ENCODE results near the gene KLHL22. TPM values are rescaled to one million over a fixed set of nuclear protein-coding genes. Genes with fewer than 3 reads are reported as not detected.

The KLHL22 gene
- total and polyA plus RNA-seq, 2 of the 13 experiments (the other 11 are each of a cell fraction or from before 2014, with no cell fraction given): 10.9 to 14.8 TPM

GRCh38 chr22:20399866-20400605 lies 95.6 kb downstream of the KLHL22 start:
- POLR2A ChIA-PET: no interaction called here

DNA sequence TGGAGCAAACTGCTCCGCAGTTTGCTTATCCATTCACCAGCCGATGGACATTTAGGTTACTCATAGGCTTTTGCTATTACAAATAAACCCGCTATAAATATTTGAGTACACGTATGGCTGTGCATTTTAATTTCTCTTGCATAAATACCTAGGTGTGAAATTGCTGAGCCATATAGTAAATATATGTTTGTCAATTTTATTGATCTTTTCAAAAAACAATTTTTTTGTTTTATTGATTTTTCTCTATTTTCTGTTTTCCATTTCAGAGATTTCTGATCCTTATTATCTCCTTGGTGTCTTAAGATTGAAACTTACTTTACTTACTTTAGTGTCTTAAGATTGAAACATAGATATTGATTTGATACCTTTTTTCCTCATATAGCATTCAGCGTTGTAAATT lies 97.2 kb downstream of the KLHL22 start:
- Histone ChIP-seq H3K9me3 (ENCODE audit: low read length) (no peaks in the 10 kb centered on the region), H3K4me1 (ENCODE audit: insufficient read depth, low read length) (peaks cover 36% of the 10 kb centered on the region), H3K27ac (ENCODE audit: extremely low read length, insufficient read depth, low read length) (no peak overlapping the region), H3K9ac (ENCODE audit: insufficient read depth, low read depth, low read length) (no peak overlapping the region), H3K79me2 (ENCODE audit: insufficient read depth, low read length) (peaks cover 2% of the 10 kb centered on the region), H2AFZ (ENCODE audit: low read length) (no peak overlapping the region), H4K20me1 (ENCODE audit: insufficient read depth, low read length) (no peaks in the 10 kb centered on the region), H3K4me3 (replicated peaks in 1 of 3; ENCODE audit: insufficient read depth in 1 of 3, low read depth in 2 of 3, low read length in 3 of 3) (no peak overlapping the region), H3K27me3 (ENCODE audit: control insufficient read depth in 1 of 2, insufficient read depth in 2 of 2, low read length in 2 of 2) (no peaks in the 10 kb centered on the region), H3K36me3 (replicated peaks in 1 of 2; ENCODE audit: control insufficient read depth in 1 of 2, insufficient read depth in 2 of 2, low read length in 2 of 2) (peaks cover 5 to 18% of the 10 kb centered on the region in 2 experiments; a peak in 4 of 5 replicates), H3K4me2 (ENCODE audit: low read depth, low read length) (no peak overlapping the region)
- intact Hi-C loops (cut with micrococcal nuclease; ENCODE audit: unreplicated experiment) (no loop called here), in situ Hi-C loops (cut with HindIII; ENCODE audit: extremely low pct_ligation_motif_present, low pct_unique_long_range_greater_than_20kb) (no loop called here)
- ChIA-PET POLR2A (no interaction called here), CTCF (ENCODE audit: low intra/inter-chr PET ratio, low total read pairs) (no interaction called here)
- 97% methylated on average over 5 of the region's 5 CpGs for WGBS (ENCODE audit: low lambda C conversion rate)
- DNase-seq (ENCODE audit: low spot score) (no peak), FAIRE-seq (no peak), ATAC-seq (no peak)
- BruUV-seq (replicated peaks): no TSS peak
- TF ChIP-seq NR1H2 (CRISPR knock-in tag; IDR thresholded peaks at IDR 0.05; ENCODE audit: borderline replicate concordance, low read depth) (no peak), PREB (CRISPR knock-in tag; IDR thresholded peaks at IDR 0.05) (no peak), KAT2B (IDR thresholded peaks at IDR 0.05; ENCODE audit: borderline replicate concordance, low read depth, low read length) (no peak), ZNF138 (CRISPR knock-in tag; IDR thresholded peaks at IDR 0.05; ENCODE audit: low read depth) (no peak), ZNF331 (CRISPR knock-in tag; IDR thresholded peaks at IDR 0.05) (no peak), HOXA3 (CRISPR knock-in tag; IDR thresholded peaks at IDR 0.05) (no peak), SNAPC2 (CRISPR knock-in tag; IDR thresholded peaks at IDR 0.05) (no peak), RXRA (CRISPR knock-in tag; IDR thresholded peaks at IDR 0.05) (no peak)
- TF ChIP-seq, protein P1, sequence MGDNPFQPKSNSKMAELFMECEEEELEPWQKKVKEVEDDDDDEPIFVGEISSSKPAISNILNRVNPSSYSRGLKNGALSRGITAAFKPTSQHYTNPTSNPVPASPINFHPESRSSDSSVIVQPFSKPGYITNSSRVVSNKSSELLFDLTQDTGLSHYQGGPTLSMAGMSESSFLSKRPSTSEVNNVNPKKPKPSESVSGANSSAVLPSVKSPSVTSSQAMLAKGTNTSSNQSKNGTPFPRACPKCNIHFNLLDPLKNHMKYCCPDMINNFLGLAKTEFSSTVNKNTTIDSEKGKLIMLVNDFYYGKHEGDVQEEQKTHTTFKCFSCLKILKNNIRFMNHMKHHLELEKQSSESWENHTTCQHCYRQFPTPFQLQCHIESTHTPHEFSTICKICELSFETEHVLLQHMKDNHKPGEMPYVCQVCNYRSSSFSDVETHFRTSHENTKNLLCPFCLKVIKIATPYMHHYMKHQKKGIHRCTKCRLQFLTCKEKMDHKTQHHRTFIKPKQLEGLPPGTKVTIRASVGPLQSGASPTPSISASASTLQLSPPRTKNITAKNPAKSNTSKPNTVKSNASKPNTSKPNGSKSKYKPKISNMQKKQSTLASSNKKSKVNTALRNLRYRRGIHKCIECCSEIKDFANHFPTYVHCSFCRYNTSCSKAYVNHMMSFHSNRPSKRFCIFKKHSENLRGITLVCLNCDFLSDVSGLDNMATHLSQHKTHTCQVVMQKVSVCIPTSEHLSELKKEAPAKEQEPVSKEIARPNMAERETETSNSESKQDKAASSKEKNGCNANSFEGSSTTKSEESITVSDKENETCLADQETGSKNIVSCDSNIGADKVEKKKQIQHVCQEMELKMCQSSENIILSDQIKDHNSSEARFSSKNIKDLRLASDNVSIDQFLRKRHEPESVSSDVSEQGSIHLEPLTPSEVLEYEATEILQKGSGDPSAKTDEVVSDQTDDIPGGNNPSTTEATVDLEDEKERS (CRISPR knock-in tag; IDR thresholded peaks at IDR 0.05): no peak

More at GRCh38 chr22:20399866-20400605, 95.6 kb downstream of the KLHL22 start:
- in situ Hi-C loops (cut with HindIII; ENCODE audit: extremely low pct_ligation_motif_present, low pct_unique_long_range_greater_than_20kb) (no loop called here), intact Hi-C loops (cut with micrococcal nuclease; ENCODE audit: unreplicated experiment) (no loop called here)
- 85% methylated on average over 4 of the region's 4 CpGs for WGBS (ENCODE audit: low lambda C conversion rate)
- Histone ChIP-seq H3K36me3 (replicated peaks in 1 of 2; ENCODE audit: control insufficient read depth in 1 of 2, insufficient read depth in 2 of 2, low read length in 2 of 2) (peaks cover 7 to 23% of the 10 kb centered on the region in 2 experiments; a peak in 4 of 5 replicates), H3K9me3 (ENCODE audit: low read length) (no peaks in the 10 kb centered on the region), H3K4me2 (ENCODE audit: low read depth, low read length) (no peak overlapping the region), H3K9ac (ENCODE audit: insufficient read depth, low read depth, low read length) (no peak overlapping the region), H3K27ac (ENCODE audit: extremely low read length, insufficient read depth, low read length) (no peak overlapping the region), H2AFZ (ENCODE audit: low read length) (no peak overlapping the region), H3K4me1 (ENCODE audit: insufficient read depth, low read length) (peaks cover 28% of the 10 kb centered on the region), H3K4me3 (replicated peaks in 1 of 3; ENCODE audit: insufficient read depth in 1 of 3, low read depth in 2 of 3, low read length in 3 of 3) (no peak overlapping the region), H4K20me1 (ENCODE audit: insufficient read depth, low read length) (no peaks in the 10 kb centered on the region), H3K79me2 (ENCODE audit: insufficient read depth, low read length) (peaks cover 2% of the 10 kb centered on the region), H3K27me3 (ENCODE audit: control insufficient read depth in 1 of 2, insufficient read depth in 2 of 2, low read length in 2 of 2) (no peaks in the 10 kb centered on the region)
- CTCF ChIA-PET (ENCODE audit: low intra/inter-chr PET ratio, low total read pairs): no interaction called here
- no peak for TF ChIP-seq ZMYM2 (CRISPR knock-in tag; IDR thresholded peaks at IDR 0.05)
- TF ChIP-seq SNRNP70 (IDR thresholded peaks at IDR 0.05; ENCODE audit: low read depth, low read length): no peak
- TF ChIP-seq ZNF660 (CRISPR knock-in tag; IDR thresholded peaks at IDR 0.05; ENCODE audit: borderline replicate concordance, low read depth): no peak
- TF ChIP-seq, protein P2, sequence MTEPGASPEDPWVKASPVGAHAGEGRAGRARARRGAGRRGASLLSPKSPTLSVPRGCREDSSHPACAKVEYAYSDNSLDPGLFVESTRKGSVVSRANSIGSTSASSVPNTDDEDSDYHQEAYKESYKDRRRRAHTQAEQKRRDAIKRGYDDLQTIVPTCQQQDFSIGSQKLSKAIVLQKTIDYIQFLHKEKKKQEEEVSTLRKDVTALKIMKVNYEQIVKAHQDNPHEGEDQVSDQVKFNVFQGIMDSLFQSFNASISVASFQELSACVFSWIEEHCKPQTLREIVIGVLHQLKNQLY (CRISPR knock-in tag; IDR thresholded peaks at IDR 0.05): no peak
- no peak for TF ChIP-seq ZNF891 (CRISPR knock-in tag; IDR thresholded peaks at IDR 0.05)
- TF ChIP-seq KDM5A (IDR thresholded peaks at IDR 0.05; ENCODE audit: borderline replicate concordance, low read length): no peak
- no peak for TF ChIP-seq SRSF9 (IDR thresholded peaks at IDR 0.05; ENCODE audit: borderline replicate concordance, insufficient read depth, low read depth, low read length, poor library complexity, severe bottlenecking)
- DNase-seq (ENCODE audit: low spot score) (no peak), ATAC-seq (no peak), FAIRE-seq (no peak)
- BruUV-seq (replicated peaks): no TSS peak

Data from HepG2 (cell line).